IMR-90 (cell line): ENCODE measurements around the gene KLF8.

Experiments
- CTCF ChIP-seq: conservative IDR thresholded peaks from 2 replicates; pipeline ENCODE4 v1.5.1; 2012; ENCODE audit warnings: mild to moderate bottlenecking, low read depth, low read length, improper control_type of control experiment
- FOS ChIP-seq: fragments of 150-350 bp; IDR thresholded peaks from 2 replicates; pipeline ENCODE4 v1.6.1; 2016; ENCODE audit warnings: low read depth, low read length
- POLR2A ChIP-seq: IDR thresholded peaks from 2 replicates; pipeline ENCODE4 v1.6.1; 2012; ENCODE audit warnings: mild to moderate bottlenecking, low read depth, low read length
- RCOR1 ChIP-seq: IDR thresholded peaks from 2 replicates; pipeline ENCODE4 v1.6.1; 2012; ENCODE audit warnings: mild to moderate bottlenecking, low read length, improper control_type of control experiment; ENCODE audit not compliant: insufficient replicate concordance

- TF ChIP-seq RCOR1 (no peak), FOS (no peak), CTCF (no peak), POLR2A (no peak)
These were observed at the start of gene KLF8 for GRCh38 chrX:56232221-56233082.
